Measurements from ENCODE around the gene SGMS2. TPM values are rescaled to one million over a fixed set of nuclear protein-coding genes. Genes with fewer than 3 reads are reported as not detected.
"Not testable (repeated sequence)": the region's sequence is repeated elsewhere in the genome, so short reads cannot be mapped to it uniquely, and the experiment has no call there.

Gene SGMS2
- polyA plus RNA-seq, 1 donor = 35.3 TPM

- no CpG with 5 or more reads among the region's 3 CpGs for WGBS (ENCODE audit: insufficient coverage, low lambda C conversion rate)
- not testable (repeated sequence) for DNase-seq; H3K27me3 ChIP-seq (ENCODE audit: control insufficient read depth, insufficient read depth, low read length); H3K36me3 ChIP-seq (ENCODE audit: control insufficient read depth, insufficient read depth, low read length); H3K27ac ChIP-seq (ENCODE audit: low read length); H3K4me3 ChIP-seq (ENCODE audit: low read length); H3K4me1 ChIP-seq (ENCODE audit: control insufficient read depth, insufficient read depth, low read length); H3K9me3 ChIP-seq (ENCODE audit: control insufficient read depth, low read depth, low read length)
Measured at GRCh38 chr4:107905082-107905481, 80.3 kb downstream of the SGMS2 start.

- no peak overlapping the region for H3K4me3 ChIP-seq (ENCODE audit: low read length)
- H3K36me3 ChIP-seq (ENCODE audit: control insufficient read depth, insufficient read depth, low read length) = peaks cover 11% of the 10 kb centered on the region
- H3K9me3 ChIP-seq (ENCODE audit: control insufficient read depth, low read depth, low read length) = no peaks in the 10 kb centered on the region
- no peaks in the 10 kb centered on the region for H3K4me1 ChIP-seq (ENCODE audit: control insufficient read depth, insufficient read depth, low read length)
- no peaks in the 10 kb centered on the region for H3K27me3 ChIP-seq (ENCODE audit: control insufficient read depth, insufficient read depth, low read length)
- no peak for DNase-seq
- WGBS (ENCODE audit: insufficient coverage, low lambda C conversion rate) = 83% methylated on average over 1 of the region's 4 CpGs
- H3K27ac ChIP-seq (ENCODE audit: low read length) = no peak overlapping the region
Measured at GRCh38 chr4:107906458-107907100, 81.8 kb downstream of the SGMS2 start.

GRCh38 chr4:107908377-107908776, 83.6 kb downstream of the SGMS2 start:
- no peaks in the 10 kb centered on the region for H3K9me3 ChIP-seq (ENCODE audit: control insufficient read depth, low read depth, low read length)
- DNase-seq = no peak
- no peaks in the 10 kb centered on the region for H3K4me1 ChIP-seq (ENCODE audit: control insufficient read depth, insufficient read depth, low read length)
- H3K36me3 ChIP-seq (ENCODE audit: control insufficient read depth, insufficient read depth, low read length) = peaks cover 8% of the 10 kb centered on the region
- no peak overlapping the region for H3K4me3 ChIP-seq (ENCODE audit: low read length)
- WGBS (ENCODE audit: insufficient coverage, low lambda C conversion rate) = no CpG with 5 or more reads among the region's 7 CpGs
- no peaks in the 10 kb centered on the region for H3K27me3 ChIP-seq (ENCODE audit: control insufficient read depth, insufficient read depth, low read length)
- no peak overlapping the region for H3K27ac ChIP-seq (ENCODE audit: low read length)

GRCh38 chr4:107913283-107913899, 88.7 kb downstream of the SGMS2 start:
- Histone ChIP-seq H3K27me3 (ENCODE audit: control insufficient read depth, insufficient read depth, low read length) (no peaks in the 10 kb centered on the region), H3K9me3 (ENCODE audit: control insufficient read depth, low read depth, low read length) (no peaks in the 10 kb centered on the region), H3K27ac (ENCODE audit: low read length) (no peak overlapping the region), H3K4me1 (ENCODE audit: control insufficient read depth, insufficient read depth, low read length) (no peaks in the 10 kb centered on the region), H3K4me3 (ENCODE audit: low read length) (no peak overlapping the region), H3K36me3 (ENCODE audit: control insufficient read depth, insufficient read depth, low read length) (peaks cover 8% of the 10 kb centered on the region)
- peak; percentile 33 to 52 for DNase-seq
- 75% methylated on average over 1 of the region's 2 CpGs for WGBS (ENCODE audit: insufficient coverage, low lambda C conversion rate)

- Histone ChIP-seq H3K4me1 (ENCODE audit: control insufficient read depth, insufficient read depth, low read length) (no peaks in the 10 kb centered on the region), H3K27me3 (ENCODE audit: control insufficient read depth, insufficient read depth, low read length) (no peaks in the 10 kb centered on the region), H3K27ac (ENCODE audit: low read length) (peak overlapping the region; percentile 49), H3K9me3 (ENCODE audit: control insufficient read depth, low read depth, low read length) (peaks cover 5% of the 10 kb centered on the region), H3K36me3 (ENCODE audit: control insufficient read depth, insufficient read depth, low read length) (peaks cover 5% of the 10 kb centered on the region), H3K4me3 (ENCODE audit: low read length) (no peak overlapping the region)
- DNase-seq = peak in 1 of 2 donors; percentile 54
- no CpG with 5 or more reads among the region's 1 CpG for WGBS (ENCODE audit: insufficient coverage, low lambda C conversion rate)
Measured at GRCh38 chr4:107915220-107915619, 90.5 kb downstream of the SGMS2 start.

DNA sequence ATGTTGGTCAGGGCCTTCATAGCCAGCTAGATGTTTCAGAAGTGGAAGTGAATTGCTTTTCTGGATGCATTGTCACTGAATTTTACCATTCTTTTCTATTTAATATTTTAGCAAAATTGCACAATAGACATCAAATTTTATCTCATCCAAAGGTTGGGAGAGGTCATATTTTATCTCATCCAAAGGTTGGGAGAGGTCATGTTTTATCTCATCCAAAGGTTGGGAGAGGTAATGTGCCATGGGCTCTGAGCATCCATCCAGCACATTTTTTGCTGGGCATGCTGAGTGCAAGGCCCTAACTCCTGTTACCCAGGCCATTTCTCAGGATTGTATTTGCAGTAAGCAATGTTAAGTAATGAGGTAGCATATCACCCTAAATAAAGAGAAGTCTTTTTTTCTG, 91.9 kb downstream of the SGMS2 start:
- Histone ChIP-seq H3K36me3 (ENCODE audit: control insufficient read depth, insufficient read depth, low read length) (no peaks in the 10 kb centered on the region), H3K27me3 (ENCODE audit: control insufficient read depth, insufficient read depth, low read length) (no peaks in the 10 kb centered on the region), H3K4me1 (ENCODE audit: control insufficient read depth, insufficient read depth, low read length) (no peaks in the 10 kb centered on the region), H3K27ac (ENCODE audit: low read length) (no peak overlapping the region), H3K4me3 (ENCODE audit: low read length) (no peak overlapping the region), H3K9me3 (ENCODE audit: control insufficient read depth, low read depth, low read length) (peaks cover 12% of the 10 kb centered on the region)
- DNase-seq = no peak

GRCh38 chr4:107917500-107917899, 92.8 kb downstream of the SGMS2 start:
- H3K27ac ChIP-seq (ENCODE audit: low read length) = no peak overlapping the region
- no peak overlapping the region for H3K4me3 ChIP-seq (ENCODE audit: low read length)
- no peaks in the 10 kb centered on the region for H3K27me3 ChIP-seq (ENCODE audit: control insufficient read depth, insufficient read depth, low read length)
- no peaks in the 10 kb centered on the region for H3K36me3 ChIP-seq (ENCODE audit: control insufficient read depth, insufficient read depth, low read length)
- no peak for DNase-seq
- no peaks in the 10 kb centered on the region for H3K4me1 ChIP-seq (ENCODE audit: control insufficient read depth, insufficient read depth, low read length)
- H3K9me3 ChIP-seq (ENCODE audit: control insufficient read depth, low read depth, low read length) = peaks cover 12% of the 10 kb centered on the region
- WGBS (ENCODE audit: insufficient coverage, low lambda C conversion rate) = no CpG with 5 or more reads among the region's 2 CpGs

GRCh38 chr4:107922486-107923473, 98.0 kb downstream of the SGMS2 start:
- no peaks in the 10 kb centered on the region for H3K27me3 ChIP-seq (ENCODE audit: control insufficient read depth, insufficient read depth, low read length)
- peaks cover 12% of the 10 kb centered on the region for H3K9me3 ChIP-seq (ENCODE audit: control insufficient read depth, low read depth, low read length)
- H3K36me3 ChIP-seq (ENCODE audit: control insufficient read depth, insufficient read depth, low read length) = no peaks in the 10 kb centered on the region
- H3K27ac ChIP-seq (ENCODE audit: low read length) = no peak overlapping the region
- 70% methylated on average over 2 of the region's 4 CpGs for WGBS (ENCODE audit: insufficient coverage, low lambda C conversion rate)
- DNase-seq = no peak
- no peak overlapping the region for H3K4me3 ChIP-seq (ENCODE audit: low read length)
- no peaks in the 10 kb centered on the region for H3K4me1 ChIP-seq (ENCODE audit: control insufficient read depth, insufficient read depth, low read length)

DNA sequence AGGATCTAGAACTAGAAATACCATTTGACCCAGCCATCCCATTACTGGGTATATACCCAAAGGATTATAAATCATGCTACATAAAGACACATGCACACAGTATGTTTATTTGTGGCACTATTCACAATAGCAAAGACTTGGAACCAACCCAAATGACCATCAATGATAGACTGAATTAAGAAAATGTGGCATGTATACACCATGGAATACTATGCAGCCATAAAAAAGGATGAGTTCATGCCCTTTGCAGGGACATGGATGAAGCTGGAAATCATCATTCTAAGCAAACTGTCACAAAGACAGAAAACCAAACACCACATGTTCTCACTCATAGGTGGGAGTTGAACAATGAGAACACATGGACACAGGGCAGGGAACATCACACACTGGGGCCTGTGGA, 101.0 kb downstream of the SGMS2 start:
- H3K4me1 ChIP-seq (ENCODE audit: control insufficient read depth, insufficient read depth, low read length); DNase-seq: not testable (repeated sequence)

DNA sequence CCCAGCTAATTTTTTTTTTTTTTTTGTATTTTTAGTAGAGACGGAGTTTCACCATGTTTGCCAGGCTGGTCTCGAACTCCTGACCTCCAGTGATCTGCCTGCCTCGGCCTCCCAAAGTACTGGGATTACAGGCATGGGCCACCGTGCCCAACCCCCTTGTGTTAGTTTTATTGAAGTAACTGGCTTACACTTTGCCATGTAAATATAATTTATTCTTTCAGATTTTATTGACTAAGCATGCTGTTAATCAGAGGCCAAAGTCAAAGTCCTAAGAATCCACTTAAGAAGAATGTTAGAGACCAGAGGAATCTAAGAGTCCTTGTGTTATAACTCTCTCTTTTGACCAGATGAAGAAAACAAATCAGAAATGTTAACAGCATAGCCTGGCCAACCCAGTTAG, 102.1 kb downstream of the SGMS2 start:
- not testable (repeated sequence) for H3K4me1 ChIP-seq (ENCODE audit: control insufficient read depth, insufficient read depth, low read length); H3K4me3 ChIP-seq (ENCODE audit: low read length); H3K9me3 ChIP-seq (ENCODE audit: control insufficient read depth, low read depth, low read length); H3K27me3 ChIP-seq (ENCODE audit: control insufficient read depth, insufficient read depth, low read length); H3K36me3 ChIP-seq (ENCODE audit: control insufficient read depth, insufficient read depth, low read length); H3K27ac ChIP-seq (ENCODE audit: low read length)
- no CpG with 5 or more reads among the region's 4 CpGs for WGBS (ENCODE audit: insufficient coverage, low lambda C conversion rate)
- DNase-seq = peak; percentile 15 to 66

More for the DNA sequence above, 101.0 kb downstream of the SGMS2 start:
- not testable (repeated sequence) for H3K27ac ChIP-seq (ENCODE audit: low read length); H3K4me3 ChIP-seq (ENCODE audit: low read length); H3K36me3 ChIP-seq (ENCODE audit: control insufficient read depth, insufficient read depth, low read length); H3K27me3 ChIP-seq (ENCODE audit: control insufficient read depth, insufficient read depth, low read length); H3K9me3 ChIP-seq (ENCODE audit: control insufficient read depth, low read depth, low read length)

All from large intestine (tissue), 3 donors.